GM21390 (cell line): Measurements from ENCODE around the gene DOCK8.

Experiments used
- ATAC-seq: cut with Tn5 transposase; IDR thresholded peaks from one replicate; pipeline ENCODE4 v1.9.1; 2021; ENCODE audit not compliant: unreplicated experiment

DOCK8 gene

GRCh38 chr9:488448-488847 is 273.8 kb downstream of the DOCK8 start:
- no peak for ATAC-seq

GRCh38 chr9:489198-490197 is 274.8 kb downstream of the DOCK8 start:
- no peak for ATAC-seq

- no peak for ATAC-seq
Measured at GRCh38 chr9:494764-495163, 280.1 kb downstream of the DOCK8 start.

GRCh38 chr9:495739-496138 is 281.1 kb downstream of the DOCK8 start:
- ATAC-seq = no peak

- ATAC-seq = no peak
Measured at GRCh38 chr9:503326-503725, 288.7 kb downstream of the DOCK8 start.

GRCh38 chr9:503881-504852 is 289.5 kb downstream of the DOCK8 start, which contains the start of gene KANK1:
Gene KANK1, plus strand, starts transcription at chr9:504695.
- peak; percentile 87 for ATAC-seq

GRCh38 chr9:504921-505740 is 290.5 kb downstream of the DOCK8 start:
- ATAC-seq = peak; percentile 25

- ATAC-seq = no peak
Measured at GRCh38 chr9:505741-506059, 291.0 kb downstream of the DOCK8 start.

- no peak for ATAC-seq
Measured at GRCh38 chr9:506281-506680, 291.6 kb downstream of the DOCK8 start.

- ATAC-seq = no peak
Measured at GRCh38 chr9:511861-512260, 297.2 kb downstream of the DOCK8 start.

- ATAC-seq = no peak
Measured at GRCh38 chr9:512555-513272, 298.0 kb downstream of the DOCK8 start.
